ENCODE results near the gene C11orf71. TPM values are rescaled to one million over a fixed set of nuclear protein-coding genes. Genes with fewer than 3 reads are reported as not detected.

The C11orf71 gene
- total and polyA plus RNA-seq, 10 of the 15 experiments (the other 5 are each of a cell fraction or from before 2014, with no cell fraction given): 1.4 to 12.0 (median 7.1) TPM

- DNase-seq (ENCODE audit: low read depth, low spot score): no peak
- SMC1A ChIA-PET (ENCODE audit: uncharacterized antibody, unreplicated experiment): no interaction called here
- no peak for ATAC-seq
- Histone ChIP-seq H3K27ac (ENCODE audit: control insufficient read depth, insufficient read depth) (no peak overlapping the region), H3K9ac (ENCODE audit: control insufficient read depth, insufficient read depth, low read length) (no peak overlapping the region), H3K79me2 (ENCODE audit: control insufficient read depth, insufficient read depth, low read length) (no peaks in the 10 kb centered on the region), H3K27me3 (replicated peaks in 1 of 2; ENCODE audit: control insufficient read depth in 2 of 2, insufficient read depth in 2 of 2, low read length in 1 of 2) (no peaks in the 10 kb centered on the region; a peak in 1 of 4 replicates), H4K20me1 (ENCODE audit: control insufficient read depth, insufficient read depth) (no peaks in the 10 kb centered on the region), H3K9me3 (replicated peaks; ENCODE audit: control insufficient read depth, insufficient read depth, low read length) (no peaks in the 10 kb centered on the region), H2AFZ (ENCODE audit: control insufficient read depth, low read depth, low read length) (no peak overlapping the region), H3K4me3 (no peak overlapping the region), H3K36me3 (ENCODE audit: control insufficient read depth in 2 of 2, insufficient read depth in 2 of 2, low read length in 1 of 2) (no peaks in the 10 kb centered on the region), H3K4me1 (ENCODE audit: control insufficient read depth, insufficient read depth, low read length) (no peaks in the 10 kb centered on the region), H3K4me2 (ENCODE audit: control insufficient read depth, insufficient read depth) (no peak overlapping the region)
- CTCF ChIA-PET: no interaction called here
- BruUV-seq (replicated peaks): no TSS peak
- 53% methylated on average over 4 of the region's 4 CpGs for WGBS (ENCODE audit: insufficient coverage, insufficient replicate concordance, low lambda C conversion rate, missing lambda C conversion rate)
- TF ChIP-seq MTA2 (IDR thresholded peaks at IDR 0.05; ENCODE audit: low read depth): no peak
- TF ChIP-seq SREBF2 (IDR thresholded peaks at IDR 0.05; ENCODE audit: low read length): no peak
- no peak for TF ChIP-seq BCL11A (IDR thresholded peaks at IDR 0.05; ENCODE audit: low read depth, low read length)
- no peak for TF ChIP-seq ETV6 (conservative IDR thresholded peaks at IDR 0.05 in 1 of 2, IDR thresholded peaks at IDR 0.05 in 1 of 2; ENCODE audit: borderline replicate concordance in 1 of 2, low read depth in 1 of 2)
- no peak for TF ChIP-seq IRF4 (IDR thresholded peaks at IDR 0.05; ENCODE audit: low read depth, low read length)
- TF ChIP-seq MXI1 (IDR thresholded peaks at IDR 0.05; ENCODE audit: low read depth, low read length): no peak
- no peak for TF ChIP-seq TARDBP (IDR thresholded peaks at IDR 0.05; ENCODE audit: borderline replicate concordance)
- no peak for TF ChIP-seq ATF3 (IDR thresholded peaks at IDR 0.05; ENCODE audit: borderline replicate concordance, extremely low read depth, low read depth, low read length)
- no peak for TF ChIP-seq SMC3 (IDR thresholded peaks at IDR 0.05; ENCODE audit: borderline replicate concordance, low read length)
- TF ChIP-seq SIN3A (IDR thresholded peaks at IDR 0.05; ENCODE audit: low read depth, low read length): no peak
- no peak for TF ChIP-seq NKRF (conservative IDR thresholded peaks at IDR 0.05)
- no peak for FAIRE-seq
- intact Hi-C loops (cut with micrococcal nuclease; ENCODE audit: unreplicated experiment): no loop called here
- RAD21 ChIA-PET (ENCODE audit: unreplicated experiment): no interaction called here
- POLR2A ChIA-PET: no interaction called here
- in situ Hi-C loops (cut with MboI): no loop called here
These were observed 33.1 kb upstream of the C11orf71 start for GRCh38 chr11:114433376-114433775.
